GM12872 (cell line): ENCODE measurements around the gene NKAP.

ENCODE experiments used
- CTCF ChIP-seq: IDR thresholded peaks from 3 replicates; pipeline ENCODE4 v1.5.1; 2011; ENCODE audit warnings: low read depth, mild to moderate bottlenecking, low read length, moderate library complexity; ENCODE audit not compliant: insufficient read depth

NKAP gene

GRCh38 chrX:119916310-119916709 is 27.2 kb downstream of the NKAP start:
- no peak for TF ChIP-seq CTCF

GRCh38 chrX:119900976-119901375 is 42.6 kb downstream of the NKAP start:
- no peak for TF ChIP-seq CTCF

GRCh38 chrX:119899125-119899524 is 44.4 kb downstream of the NKAP start:
- no peak for TF ChIP-seq CTCF

DNA sequence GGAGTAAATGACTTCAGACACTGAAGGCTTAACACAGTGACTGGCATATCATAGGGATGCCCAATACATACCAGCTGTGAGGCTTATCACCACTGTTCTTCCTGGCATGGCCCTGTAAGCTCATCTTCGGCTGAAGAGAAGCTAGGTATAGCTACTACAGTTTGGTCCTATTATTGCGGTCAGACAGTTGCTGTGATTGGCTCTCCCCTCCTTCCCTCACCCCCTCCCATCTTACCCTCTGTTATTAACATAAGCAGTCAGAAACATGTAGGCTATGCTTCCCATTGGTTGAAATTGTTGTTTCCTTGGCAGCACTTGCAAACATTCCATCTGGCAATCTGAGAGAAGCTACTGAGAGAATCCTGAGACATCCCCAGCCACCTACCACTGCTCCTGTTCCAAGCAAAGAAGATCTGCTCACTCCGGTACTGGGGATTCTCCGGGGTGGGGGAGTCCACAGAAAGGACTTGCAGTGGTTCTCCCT is 47.7 kb downstream of the NKAP start, which contains the start of gene AKAP14:
Gene AKAP14 (plus strand): TSS at position 51 of the 484 bp plus-strand sequence. CDS start 7,331 bp downstream, outside the sequence.
- TF ChIP-seq CTCF = no peak

DNA sequence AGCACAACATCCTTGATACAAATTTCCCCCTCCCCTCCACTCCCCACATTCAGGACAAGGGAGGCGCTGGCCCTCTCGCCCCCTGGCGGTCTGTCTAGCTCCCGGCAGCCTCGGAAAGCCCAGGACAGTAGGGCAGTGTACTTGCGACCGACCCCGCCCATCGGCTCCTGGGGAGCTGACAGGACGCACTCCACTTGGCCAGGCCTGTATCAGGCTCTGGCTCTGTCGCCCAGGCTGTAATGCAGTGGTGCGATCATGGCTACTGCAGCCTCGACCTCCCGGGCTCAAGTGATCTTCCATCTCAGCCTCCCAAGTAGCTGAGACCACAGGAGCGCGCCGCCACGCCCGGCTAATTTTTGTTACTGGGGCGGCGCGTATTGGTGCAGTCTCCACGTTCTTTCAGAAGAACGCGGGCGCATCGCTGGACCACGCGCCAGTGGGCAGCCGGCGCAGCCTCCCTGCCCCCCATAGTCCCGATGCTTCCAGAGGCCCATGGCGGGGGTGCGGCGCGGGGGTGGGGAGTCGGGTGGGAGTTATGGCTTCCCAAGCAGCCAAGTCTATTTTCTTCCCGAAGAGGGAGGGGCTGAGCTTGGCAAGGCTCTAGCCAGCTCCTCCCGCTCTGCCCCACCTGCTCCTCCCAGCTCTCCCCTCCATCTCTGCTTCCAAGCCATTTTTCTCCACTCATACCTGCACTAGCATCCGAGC is 55.7 kb downstream of the NKAP start:
- TF ChIP-seq CTCF = peak; percentile 71

DNA sequence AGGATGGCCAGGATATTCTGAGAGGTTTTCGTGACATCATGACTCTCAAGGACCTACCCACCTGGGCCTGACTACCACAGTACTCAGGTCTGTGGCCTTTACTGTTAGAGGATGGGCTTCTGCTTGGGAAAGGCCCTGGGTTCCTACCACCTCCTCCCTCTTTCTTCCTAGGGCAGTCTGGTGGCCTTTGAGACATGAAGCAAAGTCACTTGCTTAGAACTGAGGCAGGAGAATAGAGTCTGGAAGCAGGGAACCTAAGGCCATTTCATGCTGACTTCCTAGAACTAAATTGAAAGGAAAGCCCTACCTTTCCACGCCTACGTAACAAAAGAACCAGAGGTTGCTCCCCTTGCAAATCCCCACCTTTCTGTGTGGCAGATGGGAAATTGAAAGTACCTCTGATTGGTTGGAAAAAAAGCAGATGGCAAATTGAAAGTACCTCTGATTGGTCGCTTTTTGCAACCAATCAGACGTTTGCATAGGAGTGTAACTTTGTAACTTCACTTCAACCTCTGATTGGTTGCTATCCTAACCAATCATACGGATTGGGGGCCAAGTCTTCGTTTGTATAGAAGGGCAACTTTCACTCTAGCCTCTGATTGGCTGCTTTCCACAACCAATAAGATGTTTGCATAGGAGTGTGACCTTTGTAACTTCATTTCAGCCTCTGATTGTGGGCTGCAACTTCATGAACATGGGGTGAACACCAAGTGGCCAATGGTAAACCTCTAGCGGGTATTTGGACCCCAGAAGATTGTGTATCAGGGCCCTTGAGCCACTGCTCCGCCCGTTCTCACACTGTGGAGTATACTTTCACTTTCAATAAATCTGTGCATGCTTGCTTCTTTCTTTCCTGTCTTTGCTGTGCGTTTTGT is 57.8 kb downstream of the NKAP start:
- TF ChIP-seq CTCF = no peak
